Neutrophil (primary cell): ENCODE measurements around the gene ZSCAN29.

Experiments used
- H3K27ac ChIP-seq: fragments of 200-600 bp; sonication (generic); 2 replicates; pipeline ENCODE4 v1.5.1; 2016; ENCODE audit warnings: mild to moderate bottlenecking, moderate library complexity
- H3K27me3 ChIP-seq: fragments of 200-600 bp; sonication (generic); 2 replicates; pipeline ENCODE4 v1.6.0; 2016; ENCODE audit warnings: mild to moderate bottlenecking
- H3K36me3 ChIP-seq: fragments of 200-600 bp; sonication (generic); 2 replicates; pipeline ENCODE4 v1.5.1; 2017
- H3K4me1 ChIP-seq, 2 experiments: fragments of 200-600 bp in 1 of 2; sonication (generic) in 1 of 2; 1 replicate in 1 of 2; 2 replicates in 1 of 2; pipeline versions ENCODE4 v1.5.1 to v1.6.1; 2013 to 2016; ENCODE audit warnings: low read depth in 1 of 2, low read length in 1 of 2, mild to moderate bottlenecking in 1 of 2, moderate library complexity in 1 of 2; ENCODE audit not compliant: control insufficient read depth in 1 of 2, insufficient read depth in 1 of 2
- H3K4me3 ChIP-seq, 2 experiments: fragments of 200-600 bp in 1 of 2; sonication (generic) in 1 of 2; 1 replicate in 1 of 2; 2 replicates in 1 of 2; pipeline ENCODE4 v1.5.1; 2013 to 2016; ENCODE audit warnings: low read depth in 1 of 2, low read length in 1 of 2, mild to moderate bottlenecking in 1 of 2, moderate library complexity in 1 of 2
- H3K9me3 ChIP-seq: fragments of 200-600 bp; sonication (generic); 2 replicates; pipeline ENCODE4 v1.5.1; 2016
- CTCF ChIP-seq: fragments of 200-600 bp; sonication (generic); IDR thresholded peaks from 2 replicates; pipeline ENCODE4 v1.5.1; 2016; ENCODE audit warnings: antibody characterized with exemption

The ZSCAN29 gene

GRCh38 chr15:43318990-43319771, 51.7 kb downstream of the ZSCAN29 start:
- Histone ChIP-seq H3K27me3 (peaks cover 29% of the 10 kb centered on the region), H3K4me3 (no peak overlapping the region)

GRCh38 chr15:43317566-43318184, 53.2 kb downstream of the ZSCAN29 start:
- Histone ChIP-seq H3K4me3 (no peak overlapping the region), H3K36me3 (no peaks in the 10 kb centered on the region), H3K27ac (no peak overlapping the region), H3K27me3 (peaks cover 29% of the 10 kb centered on the region), H3K9me3 (no peaks in the 10 kb centered on the region), H3K4me1 (peaks cover 0 to 5% of the 10 kb centered on the region in 2 experiments)
- TF ChIP-seq CTCF: no peak

More at GRCh38 chr15:43318990-43319771, 51.7 kb downstream of the ZSCAN29 start:
- Histone ChIP-seq H3K9me3 (no peaks in the 10 kb centered on the region), H3K4me1 (no peaks in the 10 kb centered on the region), H3K36me3 (no peaks in the 10 kb centered on the region), H3K27ac (no peak overlapping the region)
- no peak for TF ChIP-seq CTCF

GRCh38 chr15:43316971-43317346, 53.9 kb downstream of the ZSCAN29 start:
- Histone ChIP-seq H3K4me3 (no peak overlapping the region), H3K9me3 (no peaks in the 10 kb centered on the region), H3K27ac (no peak overlapping the region), H3K4me1 (peaks cover 0 to 5% of the 10 kb centered on the region in 2 experiments), H3K36me3 (no peaks in the 10 kb centered on the region), H3K27me3 (peaks cover 34% of the 10 kb centered on the region)
- TF ChIP-seq CTCF: no peak

GRCh38 chr15:43316016-43316970, 54.5 kb downstream of the ZSCAN29 start:
- TF ChIP-seq CTCF: no peak
- Histone ChIP-seq H3K27me3 (peaks cover 35% of the 10 kb centered on the region), H3K4me3 (no peak overlapping the region), H3K27ac (no peak overlapping the region), H3K36me3 (no peaks in the 10 kb centered on the region), H3K9me3 (no peaks in the 10 kb centered on the region), H3K4me1 (peaks cover 0 to 5% of the 10 kb centered on the region in 2 experiments)

- Histone ChIP-seq H3K36me3 (no peaks in the 10 kb centered on the region), H3K4me1 (peaks cover 0 to 5% of the 10 kb centered on the region in 2 experiments), H3K9me3 (no peaks in the 10 kb centered on the region), H3K27ac (no peak overlapping the region), H3K4me3 (no peak overlapping the region), H3K27me3 (peaks cover 46% of the 10 kb centered on the region)
- TF ChIP-seq CTCF: no peak
Measured at GRCh38 chr15:43314171-43314570, 56.7 kb downstream of the ZSCAN29 start.
